Ureter (tissue), 1 donor: ENCODE data around the gene NAV3. TPM values are rescaled to one million over a fixed set of nuclear protein-coding genes. Genes with fewer than 3 reads are reported as not detected.
"Not testable (repeated sequence)": the region's sequence is repeated elsewhere in the genome, so short reads cannot be mapped to it uniquely, and the experiment has no call there.

ENCODE experiments used
- DNase-seq: peaks from one replicate; pipeline ENCODE4 v3.0.0-alpha.2; 2020; ENCODE audit warnings: low spot score
- total RNA-seq: library from RNA; stranded (reverse); gene quantifications from one replicate; pipeline ENCODE4 v1.2.4, GENCODE V29; 2023
- donor health status: DM: yes; HTN: yes; CAD: no.

The NAV3 gene
- total RNA-seq, 1 donor from 2014 or later: 43.1 TPM

DNA sequence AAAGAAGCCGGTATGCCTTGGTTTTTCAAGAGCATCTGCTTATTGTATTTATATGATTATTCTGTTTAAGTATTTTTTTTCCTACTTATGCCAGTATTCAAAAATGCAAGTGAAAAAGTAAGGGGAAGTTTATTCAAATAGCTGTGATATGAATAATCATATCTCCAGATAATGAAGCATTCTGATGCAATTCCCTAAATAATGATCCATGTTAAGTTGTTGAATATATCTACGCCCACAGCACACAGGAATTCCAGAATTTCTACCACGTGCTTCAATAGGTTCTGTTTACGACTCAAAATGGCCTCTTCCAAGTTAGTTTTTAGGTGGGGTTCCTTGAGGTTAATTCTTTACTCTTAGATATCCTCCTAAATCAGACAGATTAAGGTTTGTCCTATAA lies 208.3 kb downstream of the NAV3 start:
- no peak for DNase-seq

DNA sequence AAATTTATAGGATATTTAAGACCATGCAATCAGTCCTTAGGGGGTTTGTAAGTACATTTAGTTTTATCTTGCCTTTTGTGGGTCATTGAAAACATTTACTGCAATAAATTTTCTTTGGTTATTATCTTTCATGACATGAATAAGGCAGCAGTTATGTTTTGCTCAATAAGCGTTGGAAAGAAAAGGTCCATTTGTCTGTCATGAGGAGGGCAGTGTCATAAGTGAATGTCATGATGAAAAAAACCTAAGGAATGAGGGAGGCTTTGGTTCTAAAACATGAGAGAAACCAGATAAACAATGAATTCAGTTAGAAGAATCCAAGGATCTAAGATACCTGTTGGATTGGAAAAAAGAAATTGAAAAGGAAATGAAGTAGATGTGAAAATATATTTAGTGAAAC lies 209.4 kb downstream of the NAV3 start:
- DNase-seq: no peak

DNA sequence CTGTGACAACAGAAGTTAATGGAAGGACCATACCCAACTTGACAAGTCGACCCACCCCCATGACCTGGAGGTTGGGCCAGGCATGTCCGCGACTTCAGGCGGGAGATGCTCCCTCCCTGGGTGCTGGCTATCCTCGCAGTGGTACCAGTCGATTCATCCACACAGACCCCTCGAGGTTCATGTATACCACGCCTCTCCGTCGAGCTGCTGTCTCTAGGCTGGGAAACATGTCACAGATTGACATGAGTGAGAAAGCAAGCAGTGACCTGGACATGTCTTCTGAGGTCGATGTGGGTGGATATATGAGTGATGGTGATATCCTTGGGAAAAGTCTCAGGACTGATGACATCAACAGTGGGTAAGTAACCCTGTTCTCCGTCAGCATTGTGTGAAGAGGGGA lies 220.1 kb downstream of the NAV3 start:
- DNase-seq: no peak

- no peak for DNase-seq
These were observed 224.9 kb downstream of the NAV3 start for GRCh38 chr12:78055545-78055944.

GRCh38 chr12:78057075-78057474 lies 226.4 kb downstream of the NAV3 start:
- DNase-seq: no peak

GRCh38 chr12:78060186-78060585 lies 229.5 kb downstream of the NAV3 start:
- DNase-seq: no peak

GRCh38 chr12:78062786-78063185 lies 232.1 kb downstream of the NAV3 start:
- DNase-seq: no peak

GRCh38 chr12:78081590-78082314 lies 251.1 kb downstream of the NAV3 start:
- DNase-seq: no peak

- DNase-seq: no peak
These were observed 255.0 kb downstream of the NAV3 start for GRCh38 chr12:78085542-78086182.

- DNase-seq: no peak
These were observed 256.1 kb downstream of the NAV3 start for GRCh38 chr12:78086553-78087362.

GRCh38 chr12:78087363-78087675 lies 256.6 kb downstream of the NAV3 start:
- DNase-seq: no peak

DNA sequence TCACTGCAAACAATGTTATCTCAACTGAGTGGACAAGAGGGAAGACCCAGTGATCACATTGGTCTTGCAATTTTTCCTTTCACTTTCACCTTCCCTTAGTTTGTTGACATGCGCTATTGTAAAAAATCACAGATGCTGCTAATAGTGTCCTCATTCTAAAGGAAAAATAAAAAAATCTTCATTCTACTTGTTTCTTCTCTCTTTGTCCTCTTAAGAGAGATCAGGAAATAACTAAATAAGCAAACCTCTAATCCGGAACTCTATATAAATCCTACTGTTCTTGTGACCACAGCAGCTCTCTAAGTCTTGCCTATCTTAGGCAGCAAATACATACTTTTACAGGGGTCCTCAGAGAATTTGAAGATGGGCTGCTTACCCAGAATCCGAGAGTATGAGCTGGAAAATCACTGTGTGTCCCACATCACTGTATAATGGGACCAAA lies 257.7 kb downstream of the NAV3 start:
- DNase-seq: no peak

GRCh38 chr12:78090266-78090665 lies 259.6 kb downstream of the NAV3 start:
- DNase-seq: no peak

DNA sequence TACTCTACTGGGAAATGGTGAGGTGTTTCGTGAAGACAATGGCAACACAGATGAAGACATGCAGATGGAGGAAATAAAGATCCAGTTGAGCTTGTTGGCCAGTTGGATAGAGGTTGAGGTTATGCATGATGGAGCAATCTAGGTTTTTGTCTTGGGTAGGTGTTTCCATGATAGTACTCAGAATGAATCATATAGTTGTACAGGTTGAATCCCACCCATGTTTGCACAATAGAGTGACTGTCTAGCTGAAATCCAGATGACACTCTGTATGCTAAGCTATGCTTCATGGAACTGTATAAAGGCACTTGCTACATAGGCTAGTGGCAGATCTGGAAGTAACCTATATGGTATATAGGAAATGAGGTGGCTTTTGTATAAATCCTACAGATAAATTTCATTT lies 264.9 kb downstream of the NAV3 start:
- DNase-seq: no peak

DNA sequence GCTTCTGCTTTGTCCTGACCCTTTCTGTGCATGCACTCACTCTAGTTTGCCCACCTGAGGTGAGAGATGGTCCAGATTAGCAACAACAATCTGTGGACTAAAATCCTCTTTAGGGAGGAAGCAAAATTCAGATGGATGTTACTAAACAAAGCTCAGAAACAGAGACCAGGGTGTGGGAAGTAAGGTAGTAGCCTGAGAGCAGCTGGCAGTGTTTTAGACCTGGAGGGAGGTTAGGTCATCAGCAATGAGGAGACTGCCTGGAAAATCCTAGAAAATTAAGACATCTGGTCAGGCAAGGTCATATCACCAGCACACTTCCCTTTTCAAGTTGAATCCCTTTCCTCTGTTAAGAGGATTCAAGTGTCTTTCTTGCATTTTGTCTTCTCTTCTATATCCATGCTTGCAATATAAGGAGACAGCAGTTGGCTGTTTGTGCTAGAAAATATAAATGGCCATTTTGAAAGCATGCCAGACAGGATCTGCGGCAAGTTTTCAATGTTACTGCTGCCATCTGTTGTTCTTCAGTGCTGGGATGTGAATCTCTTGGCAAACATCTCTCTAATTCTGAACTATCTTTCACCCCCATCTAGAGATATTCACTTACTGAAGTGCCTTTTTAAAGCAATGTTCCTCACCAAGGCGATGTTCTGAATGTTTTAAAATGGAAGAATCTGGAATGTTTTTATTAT lies 266.4 kb downstream of the NAV3 start:
- no peak for DNase-seq

DNA sequence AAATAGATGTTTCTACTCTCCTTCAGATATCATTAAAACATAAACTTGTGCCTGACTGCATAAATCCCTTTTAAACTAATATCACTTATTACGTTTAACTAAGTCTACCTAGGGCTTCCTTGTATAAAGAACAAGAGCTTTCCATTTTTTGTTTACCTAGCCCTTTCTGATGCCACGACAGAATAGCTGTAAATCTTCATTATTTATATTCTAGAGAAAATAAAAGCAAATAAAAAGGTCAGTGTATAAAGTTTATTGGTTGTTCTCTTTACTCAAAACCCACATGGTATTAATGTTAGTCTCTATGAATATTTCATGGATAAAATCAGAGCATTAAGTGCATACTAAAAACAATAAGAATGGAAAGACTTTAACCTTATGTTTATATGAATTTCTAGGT lies 269.1 kb downstream of the NAV3 start:
- DNase-seq: no peak

GRCh38 chr12:78101113-78101876 lies 270.6 kb downstream of the NAV3 start:
- no peak for DNase-seq

GRCh38 chr12:78101946-78102635 lies 271.4 kb downstream of the NAV3 start:
- DNase-seq: no peak

DNA sequence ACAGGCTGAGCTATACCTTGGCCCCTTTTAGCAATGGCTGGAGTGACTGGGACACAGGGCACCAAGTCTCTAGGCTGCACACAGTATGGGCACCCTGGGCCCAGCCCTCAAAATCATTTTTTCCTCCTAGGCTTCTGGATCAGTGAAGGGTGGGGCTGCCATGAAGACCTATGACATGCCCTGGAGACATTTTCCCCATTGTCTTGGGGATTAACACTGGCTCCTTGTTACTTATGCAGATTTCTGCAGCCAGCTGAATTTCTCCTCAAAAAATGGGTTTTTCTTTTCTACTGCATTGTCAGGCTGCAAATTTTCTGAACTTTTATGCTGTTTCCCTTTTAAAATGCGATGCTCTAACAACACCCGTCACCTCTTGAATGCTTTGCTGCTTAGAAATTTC lies 272.1 kb downstream of the NAV3 start:
- DNase-seq: not testable (repeated sequence)

- DNase-seq: no peak
These were observed 285.2 kb downstream of the NAV3 start for GRCh38 chr12:78115889-78116288.

- DNase-seq: no peak
These were observed 287.3 kb downstream of the NAV3 start for GRCh38 chr12:78118036-78118435.
